Eye (tissue), 1 donor: Measurements from ENCODE around the gene NDEL1.

ENCODE experiments used
- DNase-seq: peaks from one replicate; pipeline ENCODE4 v3.0.0-alpha.2; 2015

NDEL1 gene

DNA sequence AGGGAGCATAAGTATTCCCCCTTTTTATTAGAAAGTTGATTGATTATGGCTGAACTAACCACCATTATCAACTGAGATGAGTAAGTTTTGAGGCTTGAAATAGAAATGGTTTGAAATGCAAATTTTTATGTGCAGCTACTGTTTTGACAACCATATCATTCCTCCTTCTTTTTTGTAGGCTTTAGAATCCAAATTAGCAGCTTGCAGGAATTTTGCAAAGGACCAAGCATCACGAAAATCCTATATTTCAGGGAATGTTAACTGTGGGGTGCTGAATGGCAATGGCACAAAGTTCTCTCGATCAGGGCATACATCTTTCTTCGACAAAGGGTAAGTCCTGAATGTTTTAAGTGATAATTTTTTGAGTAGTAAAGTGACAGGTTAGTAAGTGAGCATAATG lies 24.1 kb downstream of the NDEL1 start:
- DNase-seq: no peak

DNA sequence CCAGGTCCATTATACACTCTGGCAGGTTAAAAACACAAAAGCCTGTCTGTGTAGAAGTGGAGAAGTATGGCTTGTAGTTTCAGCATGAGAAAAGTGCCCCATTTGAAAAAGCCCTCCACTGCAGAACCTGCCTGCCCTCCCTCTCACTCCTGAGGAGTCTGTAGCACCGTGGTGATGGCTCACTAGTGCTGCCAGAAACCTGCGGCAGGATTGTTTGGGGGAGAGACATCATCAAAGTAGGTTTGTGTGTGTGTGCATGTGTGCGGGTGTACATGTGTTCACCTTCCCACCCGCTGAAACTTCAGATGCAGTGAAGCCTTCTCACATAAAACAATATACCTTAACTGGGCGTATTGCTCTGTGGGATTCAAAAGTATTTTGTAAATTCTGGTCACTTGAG lies 26.9 kb downstream of the NDEL1 start:
- DNase-seq: no peak

- DNase-seq: no peak
Measured at GRCh38 chr17:8463099-8463498, 27.4 kb downstream of the NDEL1 start.

GRCh38 chr17:8464941-8465340 lies 29.3 kb downstream of the NDEL1 start:
- DNase-seq: no peak

- DNase-seq: peak; percentile 18
Measured at GRCh38 chr17:8465356-8465755, 29.7 kb downstream of the NDEL1 start.

- no peak for DNase-seq
Measured at GRCh38 chr17:8465759-8466158, 30.1 kb downstream of the NDEL1 start.

DNA sequence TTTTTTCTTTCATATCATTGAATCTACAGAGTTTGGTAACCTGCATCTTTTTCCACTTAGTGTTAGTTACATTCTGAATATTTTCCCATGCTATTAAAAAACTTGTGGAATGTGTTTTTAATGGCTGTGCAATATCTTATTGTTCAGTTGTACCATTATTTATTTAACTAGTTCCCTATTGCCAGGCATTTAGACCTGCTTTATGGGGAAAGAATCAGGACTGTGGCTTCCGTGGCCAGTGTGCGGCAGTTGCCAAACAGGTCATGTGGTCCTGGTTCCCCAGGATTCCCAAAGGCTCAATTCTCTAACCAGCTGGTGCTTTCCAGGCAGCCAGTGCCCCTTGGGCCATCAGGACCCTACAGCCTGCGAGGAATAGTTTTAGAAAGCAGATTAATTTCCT lies 30.8 kb downstream of the NDEL1 start:
- DNase-seq: no peak

- DNase-seq: no peak
Measured at GRCh38 chr17:8466873-8467272, 31.2 kb downstream of the NDEL1 start.

- no peak for DNase-seq
Measured at GRCh38 chr17:8467527-8467926, 31.8 kb downstream of the NDEL1 start.

DNA sequence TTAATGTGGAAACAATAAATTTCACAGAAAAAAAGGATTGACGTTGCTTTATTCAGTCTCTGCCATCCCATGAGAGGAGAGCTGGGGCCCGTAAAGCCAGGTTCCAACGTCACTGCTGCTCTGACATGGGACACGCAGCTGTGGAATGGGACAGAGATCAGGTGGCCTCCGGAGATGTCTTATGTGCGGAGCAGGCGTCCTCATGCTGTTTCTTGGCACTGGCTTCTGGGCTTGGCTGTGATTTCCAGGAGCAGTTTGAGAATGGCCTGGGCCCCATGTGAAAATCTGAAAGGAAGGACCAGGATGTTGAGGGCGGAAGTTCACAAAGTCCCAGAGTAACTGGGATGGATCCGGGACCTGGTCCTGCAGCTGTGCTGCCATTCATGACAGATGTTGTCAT lies 32.4 kb downstream of the NDEL1 start:
- DNase-seq: peak; percentile 20

DNA sequence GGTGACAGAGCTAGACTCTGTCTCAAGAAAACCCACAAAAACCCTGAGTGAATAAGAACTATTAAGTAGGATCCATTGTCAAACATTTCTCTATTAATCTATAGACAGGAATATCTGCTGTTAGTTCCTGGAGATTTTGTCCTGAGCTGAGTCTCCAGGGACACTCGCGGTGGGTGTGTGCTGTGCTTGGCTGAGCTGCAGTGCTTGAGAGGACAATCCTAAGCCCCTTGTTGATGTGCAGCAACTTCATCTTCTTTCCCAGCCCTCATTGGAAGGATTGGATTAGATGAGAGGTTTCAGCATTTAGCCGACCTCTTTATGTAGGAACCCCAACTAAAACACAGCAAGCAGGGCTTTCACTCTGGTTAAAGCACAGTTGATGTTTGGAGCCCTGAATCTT lies 33.3 kb downstream of the NDEL1 start:
- no peak for DNase-seq

GRCh38 chr17:8469964-8470363 lies 34.3 kb downstream of the NDEL1 start:
- DNase-seq: no peak

DNA sequence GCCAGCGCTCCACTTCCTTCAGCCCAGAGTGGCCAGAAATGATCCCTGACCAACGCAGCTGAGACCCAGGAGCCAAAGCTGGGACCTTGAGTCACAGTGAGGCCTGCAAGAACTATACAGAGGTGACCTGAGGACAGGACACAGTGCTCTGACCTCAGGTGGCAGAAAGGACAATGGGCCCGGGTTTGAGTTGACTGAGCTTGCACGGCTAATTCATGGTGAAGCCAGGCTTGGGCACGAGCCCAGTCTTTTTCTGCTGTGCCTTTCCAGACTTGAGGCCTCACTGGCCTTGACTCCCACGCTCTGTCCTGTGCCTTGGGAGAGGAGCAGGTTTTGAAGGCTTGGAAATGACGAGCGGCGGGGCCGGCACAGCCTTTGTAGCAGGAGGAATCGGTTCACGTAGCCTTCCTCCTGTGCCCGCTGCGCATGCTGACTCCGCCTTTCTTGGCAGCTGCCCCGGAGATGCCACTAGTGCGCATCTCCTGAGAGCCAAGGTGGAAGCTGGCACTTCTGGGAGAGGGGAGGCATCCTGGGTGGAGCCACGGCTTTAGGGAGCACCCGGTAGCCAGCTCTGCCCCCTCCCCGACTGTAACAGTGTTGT lies 34.9 kb downstream of the NDEL1 start:
- no peak for DNase-seq

DNA sequence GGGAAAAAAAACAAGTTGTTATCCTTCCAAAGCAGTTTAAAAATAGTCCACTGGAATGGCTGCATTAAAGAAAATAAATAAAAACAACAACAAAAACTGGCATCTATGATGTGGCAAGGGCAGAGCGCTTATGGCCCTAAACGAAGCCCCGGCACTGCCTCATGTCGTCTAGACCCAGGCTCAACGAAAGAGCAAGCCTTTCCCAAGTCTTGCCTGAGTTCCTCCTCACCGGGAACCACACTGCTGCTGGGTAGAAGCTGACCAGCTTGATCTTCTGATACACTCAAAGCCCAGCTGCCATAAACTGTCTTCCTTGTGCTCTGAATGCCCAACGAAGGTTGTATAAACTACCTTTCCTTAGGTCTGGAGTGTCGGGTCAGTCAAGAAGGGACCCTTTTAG lies 37.0 kb downstream of the NDEL1 start:
- DNase-seq: no peak

DNA sequence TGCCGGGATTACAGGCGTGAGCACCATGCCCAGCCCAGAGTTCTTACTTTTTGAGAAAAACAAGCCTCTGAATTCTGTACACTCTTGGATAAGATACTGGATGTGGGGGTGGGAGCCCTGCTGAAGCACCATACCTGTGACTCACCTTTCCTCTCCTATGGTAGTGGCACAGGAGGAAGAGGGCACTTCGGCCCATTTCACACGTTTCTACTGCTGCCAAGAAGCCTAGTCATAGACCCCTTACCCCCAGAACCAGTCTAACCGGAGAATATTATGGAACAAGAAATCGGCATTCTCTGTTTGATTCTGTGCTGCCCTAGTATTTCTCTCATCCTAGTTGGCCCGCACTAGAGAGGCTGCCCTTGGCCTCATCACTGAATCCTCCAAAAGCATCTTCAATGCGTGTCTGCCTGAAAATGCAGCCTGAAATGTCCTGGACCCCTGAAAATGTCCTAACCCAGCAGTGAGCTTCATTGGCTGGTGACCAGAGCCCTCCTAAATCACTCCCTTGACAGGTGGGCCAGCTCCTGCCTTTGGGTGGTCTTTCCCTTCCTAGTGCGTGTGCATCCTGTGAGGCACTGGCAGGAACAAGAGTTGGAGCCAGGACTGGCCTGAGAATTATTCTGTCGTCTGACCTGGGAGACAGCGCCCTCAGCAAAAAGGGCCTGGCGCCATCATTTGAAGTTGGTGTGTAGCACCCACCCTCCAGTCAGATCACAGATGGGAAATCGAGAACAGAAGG lies 37.9 kb downstream of the NDEL1 start:
- DNase-seq: no peak

- no peak for DNase-seq
Measured at GRCh38 chr17:8474826-8475225, 39.1 kb downstream of the NDEL1 start.

DNA sequence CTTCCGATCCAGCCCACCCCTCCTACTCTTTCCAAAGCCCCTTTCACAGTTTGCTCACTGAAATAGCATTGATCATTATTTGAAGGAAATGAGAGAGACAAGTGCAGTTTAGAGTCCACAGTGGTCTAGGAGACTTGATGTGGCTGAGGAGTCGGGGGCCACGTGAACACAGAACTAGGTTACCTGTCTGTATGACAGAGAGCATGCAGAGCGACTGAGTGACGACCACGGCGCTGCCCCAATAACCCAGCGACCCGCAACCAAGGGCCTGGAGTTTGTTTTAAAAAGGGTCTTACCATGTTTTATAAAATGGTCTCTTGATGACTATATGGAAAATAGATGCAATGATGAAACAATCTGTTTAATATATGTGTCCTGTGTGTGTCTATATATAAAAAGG lies 39.5 kb downstream of the NDEL1 start:
- DNase-seq: no peak

DNA sequence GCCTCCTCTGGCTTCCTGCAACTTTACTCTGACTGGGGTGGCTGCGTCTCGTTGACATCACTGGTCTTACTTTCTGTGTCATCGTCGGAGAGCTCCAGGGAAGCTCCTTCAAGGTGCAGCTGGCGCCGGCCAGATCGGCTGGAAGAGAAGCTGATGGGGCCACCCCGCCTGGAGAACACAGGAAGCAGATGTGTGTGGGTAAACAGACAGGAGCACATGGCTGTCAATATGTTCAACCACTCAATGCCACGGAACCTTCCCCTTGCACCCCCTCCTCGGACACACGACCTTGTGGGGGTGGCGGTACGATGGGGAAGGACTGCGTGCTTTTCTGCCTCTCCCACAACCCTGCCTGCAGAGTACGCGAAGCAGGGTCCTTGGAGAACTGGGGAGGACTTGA lies 40.1 kb downstream of the NDEL1 start:
- DNase-seq: no peak

GRCh38 chr17:8476741-8477140 lies 41.1 kb downstream of the NDEL1 start:
- DNase-seq: no peak

DNA sequence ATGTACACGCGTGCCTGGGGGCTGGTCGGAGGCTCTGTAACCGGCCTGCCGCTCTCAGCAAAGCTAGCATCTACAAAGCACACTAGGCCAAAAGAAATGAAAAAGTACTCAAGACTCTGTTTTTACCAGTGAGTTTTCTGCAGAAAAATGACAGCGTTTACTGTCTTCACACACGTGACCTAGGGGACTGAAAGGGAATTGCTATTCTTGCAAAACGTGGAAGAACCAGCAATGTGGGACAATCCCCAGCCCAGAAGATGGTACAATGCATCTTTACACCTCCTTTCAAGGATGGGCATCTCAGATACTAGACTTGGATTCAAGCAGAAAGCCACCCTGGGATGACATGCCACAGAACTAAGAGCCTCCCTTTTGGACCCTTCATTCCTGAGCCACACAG lies 41.5 kb downstream of the NDEL1 start:
- no peak for DNase-seq

GRCh38 chr17:8477715-8478441 lies 42.2 kb downstream of the NDEL1 start:
- DNase-seq: no peak

- DNase-seq: no peak
Measured at GRCh38 chr17:8479431-8479947, 43.8 kb downstream of the NDEL1 start.

DNA sequence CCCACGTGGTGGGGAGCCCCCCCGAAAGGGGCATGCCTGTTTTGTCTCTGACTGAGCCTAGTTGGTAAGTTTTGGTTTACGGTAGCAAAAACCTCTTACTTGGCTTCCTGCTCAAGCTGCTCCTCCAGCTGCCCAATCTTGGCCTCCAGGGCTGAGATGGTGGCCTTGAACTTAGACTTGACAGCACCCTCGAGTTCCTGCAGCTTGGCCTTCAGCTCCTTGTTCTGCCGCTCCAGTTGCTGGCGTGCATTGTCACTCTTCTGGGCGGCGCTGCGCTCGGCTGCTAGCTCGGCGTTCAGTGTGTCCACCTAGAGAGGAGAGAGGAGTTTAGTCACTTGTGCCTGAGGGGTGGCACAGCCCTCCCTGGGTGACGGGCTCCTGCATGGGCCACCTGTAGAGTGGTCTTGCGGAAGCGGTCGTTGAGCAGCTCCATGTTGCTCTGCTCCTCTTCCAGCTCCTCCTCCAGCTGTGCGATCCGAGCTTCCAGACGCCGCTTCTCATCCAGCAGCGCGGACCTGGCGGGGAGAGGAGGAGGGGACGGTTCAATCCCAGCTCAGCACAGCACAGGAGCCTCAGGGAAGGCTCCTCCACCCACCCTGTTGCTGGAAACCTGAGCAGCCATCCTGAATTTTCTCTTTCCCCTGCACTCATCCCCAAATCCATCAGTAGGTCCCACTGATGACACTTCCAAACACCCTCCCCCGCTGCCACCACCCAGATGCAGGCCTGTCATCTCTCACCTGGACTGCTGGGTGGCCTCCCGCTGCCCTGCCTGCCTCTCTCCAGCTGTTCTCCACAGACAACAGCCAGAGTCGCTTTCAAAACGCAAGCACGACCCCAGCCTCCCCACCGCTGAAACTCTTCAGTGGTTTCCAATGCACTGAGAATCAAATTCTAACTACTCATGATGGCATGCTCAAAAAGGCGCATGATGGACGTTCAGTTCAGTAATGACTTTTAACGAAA lies 44.6 kb downstream of the NDEL1 start:
- no peak for DNase-seq
